ENCODE results near the gene FUBP1. TPM values are rescaled to one million over a fixed set of nuclear protein-coding genes. Genes with fewer than 3 reads are reported as not detected.
A peak's percentile ranks its signal among the peaks of the same experiment; 100 is the strongest.

The FUBP1 gene
- total and polyA plus RNA-seq, 2 donors (not counting 3 experiments of a cell fraction or from before 2014, with no cell fraction given) = 112 to 166 TPM

GRCh38 chr1:77942400-77943140 is 36.3 kb downstream of the FUBP1 start:
- no peak overlapping the region for H3K4me3 ChIP-seq (replicated peaks in 1 of 3; ENCODE audit: insufficient read depth in 1 of 3, low read depth in 1 of 3, low read length in 3 of 3)
- H3K36me3 ChIP-seq (ENCODE audit: control insufficient read depth in 2 of 2, extremely low read depth in 1 of 2, insufficient read depth in 2 of 2, low read length in 2 of 2) = peaks cover 5 to 38% of the 10 kb centered on the region in 2 experiments
- H3K79me2 ChIP-seq (ENCODE audit: control insufficient read depth, insufficient read depth, low read length) = peaks cover 7% of the 10 kb centered on the region
- no peak for DNase-seq (ENCODE audit: low read depth, low spot score)
- no peak overlapping the region for H3K9ac ChIP-seq (replicated peaks; ENCODE audit: extremely low read depth, insufficient read depth, low read length)
- H2AFZ ChIP-seq (ENCODE audit: low read depth, low read length) = no peak overlapping the region
- no peaks in the 10 kb centered on the region for H3K9me1 ChIP-seq (replicated peaks; ENCODE audit: control insufficient read depth, extremely low read depth, insufficient read depth, low read length)
- no peaks in the 10 kb centered on the region for H3K9me3 ChIP-seq (replicated peaks; ENCODE audit: control insufficient read depth, insufficient read depth, low read length)
- H3K4me2 ChIP-seq (ENCODE audit: insufficient read depth, low read length) = no peak overlapping the region
- no peaks in the 10 kb centered on the region for H3K27me3 ChIP-seq (ENCODE audit: control insufficient read depth in 2 of 2, insufficient read depth in 2 of 2, low read length in 2 of 2)
- peaks cover 7% of the 10 kb centered on the region for H3K4me1 ChIP-seq (ENCODE audit: control insufficient read depth, extremely low read depth, insufficient read depth, low read length)
- no peak for FAIRE-seq
- no peak for TF ChIP-seq POLR2AphosphoS5 (IDR thresholded peaks at IDR 0.05; ENCODE audit: insufficient read depth, low read depth, low read length)
- no peak for TF ChIP-seq EZH2 (IDR thresholded peaks at IDR 0.05; ENCODE audit: borderline replicate concordance, low read depth, low read length, severe bottlenecking)
- no peak for TF ChIP-seq MYC (IDR thresholded peaks at IDR 0.05; ENCODE audit: low read depth, low read length)
- TF ChIP-seq POLR2A (IDR thresholded peaks at IDR 0.05; ENCODE audit: low read depth, low read length) = no peak
- no peak for TF ChIP-seq CTCF (IDR thresholded peaks at IDR 0.05; ENCODE audit: extremely low read depth in 1 of 2, insufficient read depth in 1 of 2, low read depth in 1 of 2, low read length in 2 of 2)
- no peak for TF ChIP-seq FOS (IDR thresholded peaks at IDR 0.05; ENCODE audit: borderline replicate concordance, insufficient read depth, low read length)
- no peak for TF ChIP-seq GATA2 (IDR thresholded peaks at IDR 0.05; ENCODE audit: insufficient read depth, insufficient read length, low read depth, low read length)
- no peak for TF ChIP-seq JUN (IDR thresholded peaks at IDR 0.05; ENCODE audit: borderline replicate concordance, insufficient read depth, insufficient read length, low read depth)
- no peak for TF ChIP-seq MAX (IDR thresholded peaks at IDR 0.05; ENCODE audit: insufficient read depth, insufficient read length)
- ChIA-PET POLR2A (no interaction called here), CTCF (interaction anchor here (1.0 to 1.6 kb wide), 4 partner anchors 27 to 172 kb away, joined by 3 read pairs; no protein-coding TSS in a partner anchor)
- H4K20me1 ChIP-seq (replicated peaks; ENCODE audit: control insufficient read depth, extremely low read depth, insufficient read depth, low read length) = peaks cover 3% of the 10 kb centered on the region
- intact Hi-C loops (cut with micrococcal nuclease) = no loop called here
- no peak overlapping the region for H3K27ac ChIP-seq (ENCODE audit: insufficient read depth, low read depth, low read length)
- dilution Hi-C loops (cut with MboI; ENCODE audit: extremely low pct_ligation_motif_present, low sequenced_read_pairs) = no loop called here
- BruUV-seq (replicated peaks) = TSS peak; percentile 65
